Brain microvascular endothelial cell (primary cell): ENCODE data around the gene CAMK1G.

Experiments used
- DNase-seq: peaks from one replicate; pipeline ENCODE4 v3.0.0-alpha.2; 2020
- H3K27ac ChIP-seq: fragments of 250-450 bp; sonication (Bioruptor Pico); 2 replicates; pipeline ENCODE4 v1.5.1; 2020; ENCODE audit warnings: mild to moderate bottlenecking, moderate library complexity
- H3K27me3 ChIP-seq: fragments of 250-450 bp; sonication (Bioruptor Pico); replicated peaks from 2 replicates; pipeline ENCODE4 v1.5.1; 2020; ENCODE audit warnings: mild to moderate bottlenecking
- H3K36me3 ChIP-seq: fragments of 250-450 bp; sonication (Bioruptor Pico); replicated peaks from 2 replicates; pipeline ENCODE4 v1.5.1; 2020; ENCODE audit warnings: mild to moderate bottlenecking
- H3K4me3 ChIP-seq: 2 replicates; pipeline ENCODE4 v1.5.1; 2011; ENCODE audit warnings: low read depth, mild to moderate bottlenecking, control low read depth, low read length, moderate library complexity
- CTCF ChIP-seq: IDR thresholded peaks from 2 replicates; pipeline ENCODE4 v1.5.1; 2011; ENCODE audit warnings: low read depth, mild to moderate bottlenecking, moderate library complexity, low read length, control low read depth, inconsistent platforms; ENCODE audit errors: missing control alignments
- in situ Hi-C: cut with HindIII; loops from 2 replicates; pipeline ENCODE4 v1.10.0; 2017; ENCODE audit warnings: low sequenced_read_pairs, low pct_ligation_motif_present

CAMK1G gene

DNA sequence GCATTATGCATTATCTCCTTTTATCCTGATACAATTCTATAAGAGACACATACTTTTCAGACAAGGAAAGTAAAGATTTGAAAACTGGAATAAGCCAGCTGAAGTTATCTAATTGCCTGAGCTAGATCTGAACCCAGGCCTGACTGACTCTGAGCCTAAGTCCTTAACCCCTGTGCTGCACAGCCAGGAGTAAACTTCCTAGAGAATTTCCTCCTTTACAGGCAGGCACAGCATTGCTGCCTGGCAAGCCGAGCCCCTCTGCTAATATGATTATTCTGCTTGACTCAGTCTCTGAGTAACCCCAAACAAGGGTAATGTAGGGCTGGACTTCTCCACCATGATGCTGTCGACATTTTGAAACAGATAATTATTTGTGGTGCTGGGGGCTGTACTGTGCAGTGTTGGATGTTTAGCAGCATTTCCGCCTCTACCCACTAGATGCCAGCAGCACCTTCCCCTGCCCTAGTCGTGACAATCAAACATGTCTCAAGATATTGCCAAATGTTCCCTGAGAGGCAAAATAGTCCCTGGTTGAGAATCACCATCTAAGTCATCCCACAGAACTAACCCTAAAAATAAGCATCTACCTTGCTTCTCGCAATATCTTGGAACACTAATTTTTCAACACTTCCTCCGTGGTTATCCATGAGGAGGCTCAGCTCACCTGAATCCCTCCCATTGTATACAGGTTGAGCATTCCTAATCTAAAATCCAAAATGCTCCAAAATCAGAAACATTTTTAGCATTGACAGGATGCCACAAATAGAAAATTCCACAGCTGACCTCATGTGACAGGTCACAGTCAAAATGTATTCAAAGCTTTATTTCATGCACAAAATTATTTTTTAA, 18.5 kb downstream of the CAMK1G start:
- DNase-seq: peak; percentile 28
- no peak overlapping the region for H3K27ac ChIP-seq
- TF ChIP-seq CTCF: peak; percentile 85
- in situ Hi-C loops: no loop called here
- H3K4me3 ChIP-seq: no peak overlapping the region
- H3K36me3 ChIP-seq: no peaks in the 10 kb centered on the region
- H3K27me3 ChIP-seq: no peaks in the 10 kb centered on the region

DNA sequence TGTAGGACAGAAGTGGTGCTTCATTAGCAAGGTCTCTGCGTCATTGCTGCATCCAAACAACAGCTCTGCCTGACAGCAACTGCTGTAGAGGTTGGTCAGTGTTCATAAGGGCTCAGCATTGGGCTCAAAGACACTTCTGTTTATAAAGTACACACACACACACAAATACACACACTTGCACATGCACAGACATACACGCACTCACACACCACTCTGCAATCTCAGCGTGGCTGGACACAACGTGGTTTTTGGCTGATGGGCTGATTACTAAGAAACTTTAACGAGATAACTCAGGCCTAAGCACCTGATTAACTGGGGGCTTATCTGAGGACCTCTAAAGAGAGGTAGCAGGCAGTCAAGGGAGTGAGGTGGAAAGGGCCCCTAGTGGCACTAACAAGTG, 20.4 kb downstream of the CAMK1G start:
- in situ Hi-C loops: no loop called here

DNA sequence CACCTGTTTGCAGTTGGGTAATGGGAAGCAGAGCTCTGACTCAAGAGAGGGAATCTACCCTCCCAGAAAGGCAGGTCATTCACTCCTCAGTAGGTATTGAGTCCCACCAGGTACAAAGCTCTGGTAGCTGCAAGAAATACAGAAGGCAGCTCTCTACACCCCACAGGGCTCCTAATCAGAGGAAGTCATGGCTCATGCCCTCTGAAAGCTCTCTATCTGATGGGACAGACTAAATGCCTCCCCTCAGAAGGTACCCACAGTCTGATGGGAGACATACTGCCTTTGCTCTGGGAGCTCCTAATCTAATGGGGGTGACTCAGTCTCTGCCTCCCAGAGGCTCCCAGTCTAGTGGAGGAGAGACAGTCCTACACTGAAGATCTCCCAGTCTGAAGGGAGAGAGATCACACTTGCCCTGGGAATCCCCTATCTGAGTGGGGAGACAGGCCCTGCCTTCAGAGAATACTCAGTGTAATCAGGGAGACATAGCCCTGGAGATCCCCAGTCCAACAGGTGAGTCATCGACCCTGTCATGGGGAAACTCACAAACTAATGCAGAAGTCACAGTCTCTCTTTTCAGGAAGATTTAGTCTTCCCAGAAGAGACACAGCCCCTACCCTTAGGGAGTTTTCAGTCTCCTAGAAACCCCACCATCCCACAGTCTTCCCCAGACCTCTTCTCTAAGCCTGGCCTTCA, 23.7 kb downstream of the CAMK1G start:
- no peak overlapping the region for H3K27ac ChIP-seq
- TF ChIP-seq CTCF: no peak
- no peaks in the 10 kb centered on the region for H3K36me3 ChIP-seq
- peak; percentile 18 for DNase-seq
- H3K27me3 ChIP-seq: no peaks in the 10 kb centered on the region
- in situ Hi-C loops: no loop called here
- H3K4me3 ChIP-seq: no peak overlapping the region

More for the DNA sequence above, 20.4 kb downstream of the CAMK1G start:
- Histone ChIP-seq H3K27me3 (no peaks in the 10 kb centered on the region), H3K36me3 (no peaks in the 10 kb centered on the region), H3K4me3 (no peak overlapping the region), H3K27ac (no peak overlapping the region)
- TF ChIP-seq CTCF: no peak
- no peak for DNase-seq

GRCh38 chr1:209607795-209608178, 24.3 kb downstream of the CAMK1G start:
- Histone ChIP-seq H3K4me3 (no peak overlapping the region), H3K27me3 (no peaks in the 10 kb centered on the region), H3K36me3 (no peaks in the 10 kb centered on the region), H3K27ac (no peak overlapping the region)
- no peak for TF ChIP-seq CTCF
- in situ Hi-C loops: no loop called here
- DNase-seq: no peak

DNA sequence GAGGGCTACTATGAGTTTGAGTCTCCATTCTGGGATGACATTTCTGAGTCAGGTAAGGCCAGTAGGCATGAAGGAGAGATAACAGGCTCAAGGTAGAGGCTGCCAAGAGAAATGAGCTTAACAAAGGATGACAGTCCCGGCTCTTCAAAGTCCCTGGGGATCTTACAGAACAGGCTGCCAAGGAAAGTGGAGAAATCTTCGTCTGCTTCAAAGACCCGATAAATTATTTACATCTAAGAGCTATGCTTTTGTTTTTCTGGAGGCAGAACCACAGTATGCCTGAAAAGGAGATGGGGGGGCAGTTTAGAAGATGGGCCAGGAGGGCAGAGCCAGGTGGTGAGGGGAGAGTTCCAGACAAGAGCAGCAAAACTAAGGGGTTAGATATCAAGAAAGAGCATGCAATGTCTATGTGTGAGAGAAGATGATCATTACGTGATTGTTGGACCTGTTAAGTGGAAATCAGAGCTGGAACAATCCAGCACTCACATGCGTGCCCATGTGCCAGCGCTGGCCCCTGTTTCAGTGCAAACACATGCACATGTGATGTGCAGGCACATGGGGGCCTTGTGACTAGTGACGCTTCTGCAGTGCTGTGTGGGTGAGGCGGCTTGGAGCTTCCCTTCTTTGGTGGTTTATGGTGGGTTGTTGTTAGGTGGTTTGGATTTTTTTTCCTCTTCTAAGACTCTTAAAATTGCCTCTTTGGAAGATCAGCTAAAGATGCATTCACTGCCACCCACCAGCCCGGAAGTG, 25.7 kb downstream of the CAMK1G start:
- Histone ChIP-seq H3K27me3 (no peaks in the 10 kb centered on the region), H3K4me3 (no peak overlapping the region), H3K36me3 (no peaks in the 10 kb centered on the region), H3K27ac (no peak overlapping the region)
- no peak for DNase-seq
- in situ Hi-C loops: no loop called here
- TF ChIP-seq CTCF: no peak
